NAMALWA (cell line): ENCODE data around the gene ATP2C2.
"Not testable (repeated sequence)": the region's sequence is repeated elsewhere in the genome, so short reads cannot be mapped to it uniquely, and the experiment has no call there.

Experiments used
- DNase-seq: peaks from one replicate; pipeline ENCODE4 v3.0.0-alpha.2; 2015; ENCODE audit warnings: low spot score

Gene ATP2C2

DNA sequence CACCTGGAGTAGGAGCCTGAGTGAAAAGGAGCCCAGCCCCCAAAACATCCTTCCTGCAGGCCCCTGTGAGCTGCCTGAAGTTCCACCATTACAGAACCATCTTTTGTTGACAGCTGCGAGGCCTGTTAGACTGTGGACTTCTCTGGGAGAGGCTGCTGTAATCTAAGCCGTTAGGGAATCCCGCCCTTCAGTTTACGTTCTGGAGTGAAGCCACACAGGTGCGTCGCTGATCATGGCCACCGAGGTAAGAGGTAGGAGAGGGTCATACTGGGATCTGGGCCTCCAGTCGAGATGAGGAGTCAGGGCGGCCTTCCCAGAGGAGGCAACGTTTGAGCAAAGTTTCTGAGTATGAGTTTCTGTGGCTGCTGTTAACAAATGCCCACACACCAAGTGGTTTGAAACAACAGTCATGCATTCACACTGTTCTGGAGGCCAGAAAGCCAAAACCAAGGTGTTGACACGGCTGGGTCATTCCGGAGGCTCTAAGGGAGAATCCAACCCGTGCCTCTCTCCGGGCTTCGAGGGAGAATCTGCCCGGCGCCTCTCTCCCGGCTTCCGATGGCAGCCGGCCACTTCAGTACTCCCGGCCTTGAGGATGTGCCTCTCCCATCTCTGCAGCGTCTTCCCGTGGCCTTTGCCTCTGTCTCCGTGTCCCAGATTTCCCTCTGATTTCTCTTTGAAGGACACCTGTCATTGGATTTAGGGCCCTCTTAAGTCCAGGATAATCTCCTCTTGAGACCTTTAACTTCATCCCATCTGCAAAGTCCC, 26.6 kb upstream of the ATP2C2 start:
- DNase-seq, result no peak

DNA sequence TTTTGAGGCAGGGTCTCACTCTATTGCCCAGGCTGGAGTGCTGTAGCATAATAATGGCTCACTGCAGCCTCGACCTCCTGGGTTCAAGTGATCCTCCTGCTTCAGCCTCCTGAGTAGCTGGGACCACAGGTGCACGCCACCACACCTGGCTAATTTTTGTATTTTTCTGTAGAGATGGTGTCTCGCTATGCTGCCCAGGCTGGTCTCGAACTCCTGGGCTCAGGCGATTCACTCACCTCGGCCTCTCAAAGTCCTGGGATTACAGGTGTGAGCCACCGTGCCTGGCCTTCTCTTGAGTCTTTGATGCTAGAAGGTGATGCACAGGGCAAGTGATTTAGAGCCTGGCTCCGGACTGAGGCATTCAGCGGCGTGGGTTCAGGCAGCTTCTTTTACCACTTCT, 24.5 kb upstream of the ATP2C2 start:
- DNase-seq, result not testable (repeated sequence)

DNA sequence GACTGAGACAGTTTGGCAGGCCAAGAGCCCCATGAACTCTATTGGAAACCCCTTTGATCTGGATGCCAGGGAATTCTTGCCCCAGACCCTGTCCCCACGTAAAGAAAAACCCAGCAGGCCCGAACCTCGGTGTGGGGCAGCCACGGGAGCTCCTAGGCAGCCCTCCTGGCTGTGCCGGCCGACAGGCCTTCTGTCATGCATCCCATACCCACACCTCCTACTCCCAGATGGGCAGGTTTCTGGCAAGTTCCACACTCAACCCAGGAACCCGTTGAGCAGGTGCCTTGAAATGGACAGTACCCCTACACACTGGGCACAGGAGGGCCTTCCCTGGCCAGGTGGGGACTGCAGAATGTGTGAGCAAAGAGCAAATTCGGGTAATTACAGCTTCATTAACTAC, 23.6 kb upstream of the ATP2C2 start:
- no peak for DNase-seq

DNA sequence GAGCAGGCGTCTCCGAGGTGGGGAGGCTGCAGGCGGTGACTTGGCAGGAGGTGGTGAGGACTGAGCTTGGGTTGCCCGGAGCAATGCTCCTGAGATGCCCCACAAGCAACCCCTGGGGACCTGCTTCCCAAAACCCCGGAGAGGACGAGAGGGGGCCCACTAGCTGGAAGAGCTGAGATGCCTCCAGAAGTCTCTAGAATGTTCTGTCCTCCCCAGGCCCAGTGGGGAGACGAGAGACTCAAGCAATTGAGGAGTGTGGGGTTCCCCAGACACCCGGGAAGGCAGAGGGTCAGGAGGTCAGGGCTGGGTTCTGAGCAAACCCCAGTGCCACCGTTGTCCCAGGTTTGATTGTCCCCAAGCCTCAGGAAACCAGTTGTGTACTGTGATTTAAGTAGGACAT, 21.2 kb upstream of the ATP2C2 start:
- no peak for DNase-seq

DNA sequence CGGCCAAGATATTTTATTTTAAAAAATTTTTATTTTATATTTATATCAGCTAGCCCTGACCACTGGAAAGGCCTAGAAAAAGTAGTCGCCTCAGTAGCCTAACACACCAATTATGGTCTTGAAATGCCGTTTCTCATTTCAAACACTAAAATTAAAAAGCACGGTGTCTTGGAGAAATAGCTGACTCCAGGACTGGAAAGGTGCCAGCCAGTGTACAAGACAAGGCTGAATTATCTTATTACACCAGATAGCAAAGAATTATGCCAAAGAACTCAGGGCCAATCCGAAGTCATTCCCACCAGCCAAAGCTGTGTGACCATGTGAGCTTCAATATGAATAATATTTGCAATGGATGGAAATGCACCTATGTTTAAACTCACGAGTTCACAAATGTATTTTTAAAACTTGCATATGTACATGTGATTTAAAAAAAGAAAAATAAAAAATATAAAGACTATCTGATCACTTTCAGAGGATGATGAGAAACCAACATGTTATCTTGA, 19.9 kb upstream of the ATP2C2 start:
- DNase-seq, result no peak

DNA sequence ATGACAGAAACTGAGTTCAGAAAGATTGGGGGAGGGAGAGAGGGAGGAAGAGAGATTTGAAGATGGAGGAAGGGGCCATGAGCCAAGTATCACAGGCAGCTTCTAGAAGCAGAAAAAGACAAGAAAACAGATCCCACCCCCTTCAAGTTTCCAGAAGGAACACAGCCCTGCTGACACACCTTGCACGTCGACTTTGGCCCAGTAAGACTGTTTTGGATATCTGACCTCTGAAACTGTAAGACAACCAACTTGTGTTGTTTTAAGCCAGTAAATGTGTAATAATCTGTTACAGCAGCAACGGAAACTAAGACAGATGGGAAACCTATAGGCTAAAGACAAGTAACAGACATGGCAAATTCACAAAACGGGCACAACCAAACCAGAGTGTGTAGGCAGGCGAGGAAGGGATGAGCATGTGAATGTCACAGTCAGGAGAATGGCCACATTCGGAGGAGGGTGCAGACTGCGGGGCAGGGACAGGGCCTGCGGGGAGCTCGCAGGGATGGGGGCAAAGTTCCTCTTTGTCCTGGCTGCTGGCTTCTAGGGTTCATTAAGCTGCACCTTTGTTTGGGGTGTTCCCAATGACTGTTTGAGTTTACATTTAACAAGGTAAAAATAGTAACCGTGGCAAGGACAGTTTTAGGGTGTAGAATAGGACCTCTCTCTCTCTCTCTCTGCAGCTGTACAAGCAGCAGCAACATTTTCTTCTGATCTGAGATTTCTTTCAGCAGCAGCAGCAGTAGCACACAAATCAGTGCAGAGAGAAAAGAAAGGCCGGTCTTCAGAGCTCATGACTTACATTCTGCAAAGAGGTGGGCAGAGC, 18.3 kb upstream of the ATP2C2 start:
- no peak for DNase-seq

DNA sequence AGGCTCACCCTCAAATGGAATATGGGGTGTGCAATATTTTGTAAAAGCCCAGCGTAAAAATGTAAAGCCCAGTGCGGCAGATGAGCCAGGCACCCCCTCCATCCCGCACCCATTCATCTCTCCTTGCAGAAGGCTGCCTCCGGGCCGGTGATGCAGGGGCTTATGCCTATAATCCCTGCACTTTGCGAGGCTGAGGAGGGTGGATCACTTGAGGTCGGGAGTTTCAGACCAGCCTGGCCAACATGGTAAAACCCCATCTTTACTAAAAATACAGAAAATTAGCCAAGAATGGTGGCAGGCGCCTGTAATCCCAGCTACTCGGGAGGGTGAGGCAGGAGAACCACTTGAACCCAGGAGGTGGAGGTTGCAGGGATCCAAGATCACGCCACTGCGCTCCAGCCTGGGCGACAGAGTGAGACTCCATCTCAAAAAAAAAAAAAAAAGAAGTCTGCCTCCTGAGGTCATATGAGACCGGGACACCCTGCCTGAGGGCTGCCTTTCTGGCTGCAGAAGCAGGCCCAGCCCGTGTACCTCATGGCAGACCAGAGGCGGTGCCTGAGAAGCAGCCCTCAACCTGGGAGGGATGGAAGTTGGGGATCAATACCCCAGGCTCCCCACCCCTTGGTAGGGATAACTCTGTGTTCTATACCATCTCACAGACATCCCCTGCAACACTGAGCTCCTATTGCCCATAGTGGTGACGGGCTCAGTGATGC, 17.5 kb upstream of the ATP2C2 start:
- DNase-seq, result no peak

DNA sequence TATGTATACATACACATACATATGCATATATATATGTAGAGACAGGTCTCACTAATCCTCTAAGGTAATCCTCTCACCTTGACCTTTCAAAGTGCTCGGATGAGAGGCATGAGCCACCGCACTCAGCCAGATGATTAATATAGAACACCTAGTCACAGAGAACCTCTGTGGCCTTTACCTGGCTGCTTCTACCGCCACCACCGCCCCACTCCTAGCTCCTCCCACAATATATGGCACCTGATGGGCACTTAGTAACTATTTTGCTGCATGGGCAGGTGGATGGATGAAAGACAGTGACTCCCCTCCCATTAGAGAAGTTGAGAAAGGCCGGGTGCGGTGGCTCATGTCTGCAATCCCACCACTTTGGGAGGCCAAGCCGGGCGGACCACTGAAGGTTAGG, 16.7 kb upstream of the ATP2C2 start:
- no peak for DNase-seq

DNA sequence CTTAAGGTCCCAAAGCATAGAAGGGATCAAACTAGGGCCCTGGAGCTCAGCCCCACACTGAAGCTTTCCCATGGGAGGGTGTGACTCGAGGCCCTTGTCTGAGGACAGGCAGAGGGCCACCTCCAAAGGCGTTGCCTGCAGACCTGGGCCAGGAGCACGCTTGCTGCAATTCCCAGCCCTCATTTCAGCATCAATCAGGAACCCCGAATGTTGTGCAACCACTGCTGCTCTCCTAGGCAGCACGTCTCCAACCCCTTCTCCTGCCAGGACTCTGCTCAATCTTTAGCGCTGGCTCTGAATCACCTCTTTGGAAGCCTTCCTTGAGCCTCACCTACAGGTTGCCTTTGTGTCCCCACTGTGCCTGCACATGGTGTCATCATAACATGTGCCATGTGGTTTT, 14.0 kb upstream of the ATP2C2 start:
- DNase-seq, result no peak

DNA sequence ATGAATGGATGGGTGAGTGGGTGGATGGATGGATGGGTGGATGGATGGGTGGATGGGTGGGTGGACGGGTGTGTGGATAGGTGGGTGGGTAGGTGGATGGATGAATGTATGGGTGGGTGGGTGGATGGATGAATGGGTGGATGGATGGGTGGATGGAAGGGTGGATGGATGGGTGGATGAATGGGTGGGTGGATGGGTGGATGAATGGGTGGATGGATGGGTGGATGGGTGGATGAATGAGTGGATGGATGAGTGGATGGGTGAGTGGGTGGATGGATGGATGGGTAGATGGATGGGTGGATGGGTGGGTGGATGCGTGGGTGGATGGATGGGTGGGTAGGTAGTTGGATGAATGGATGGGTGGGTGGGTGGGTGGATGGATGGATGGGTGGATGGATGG, 13.2 kb upstream of the ATP2C2 start:
- no peak for DNase-seq

DNA sequence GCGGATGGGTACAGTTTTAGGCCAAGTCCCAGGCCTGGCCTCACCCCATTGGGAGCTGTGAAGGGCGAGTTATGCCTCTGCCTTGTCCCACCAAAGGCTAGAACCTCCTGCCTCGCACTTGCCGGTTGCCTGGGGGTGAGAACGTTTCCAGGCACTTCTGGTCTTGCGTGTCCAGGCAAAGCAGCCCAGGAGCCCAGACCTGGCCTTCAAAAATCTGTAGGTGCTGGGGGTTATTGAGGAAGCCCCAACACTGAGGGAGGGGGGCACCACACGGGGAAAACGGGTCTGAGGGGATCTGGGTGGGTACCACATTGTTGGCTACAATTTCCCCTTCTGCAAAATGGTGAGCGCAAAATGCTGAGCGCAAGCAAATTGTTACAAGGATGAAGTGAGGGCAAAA, 12.2 kb upstream of the ATP2C2 start:
- no peak for DNase-seq

DNA sequence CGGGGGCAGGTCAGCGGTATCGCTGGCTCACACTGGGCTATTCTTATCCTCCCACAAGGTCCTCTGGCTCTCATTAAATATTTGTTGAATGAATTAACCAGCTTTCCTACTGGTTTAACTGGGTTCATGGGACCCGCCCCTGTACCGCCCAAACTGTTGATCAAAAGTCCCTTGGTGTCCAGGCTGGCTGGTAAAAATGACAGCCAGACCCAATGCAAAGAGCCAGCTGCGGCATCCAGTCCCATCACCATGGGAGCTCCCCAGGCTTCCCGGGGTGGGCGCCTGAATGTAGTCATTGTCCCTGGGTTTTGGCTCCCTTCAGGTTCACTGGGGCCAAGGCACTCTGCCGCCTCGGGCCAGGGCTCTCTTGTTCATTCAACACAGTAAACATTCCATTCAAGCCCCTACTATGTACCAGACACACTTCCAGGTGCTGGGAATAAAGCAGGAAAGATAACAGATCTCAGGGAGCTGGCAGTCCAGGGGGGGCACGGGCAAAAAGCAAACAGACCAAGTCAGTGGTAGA, 11.7 kb upstream of the ATP2C2 start:
- no peak for DNase-seq

DNA sequence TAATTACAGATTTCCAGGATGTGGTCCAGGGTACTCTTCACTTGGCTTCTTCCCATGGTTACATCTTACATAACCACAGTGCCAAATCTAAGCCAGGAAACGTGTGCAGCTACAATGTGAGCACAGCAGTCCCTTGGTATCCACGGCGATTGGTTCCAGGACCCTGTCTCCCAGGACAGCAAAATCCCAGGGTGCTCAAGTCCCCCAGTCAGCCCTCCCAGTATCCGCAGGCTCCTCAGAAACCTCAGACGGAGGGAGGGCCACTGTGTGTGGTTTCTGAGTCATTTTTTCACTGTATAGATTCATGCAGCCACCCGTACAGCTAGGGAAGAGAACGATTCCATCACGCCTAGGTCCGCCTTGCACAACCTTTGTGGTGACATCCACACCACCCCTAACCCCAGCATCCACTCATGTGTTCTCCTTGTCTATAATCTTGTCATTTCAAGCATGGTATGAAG, 11.1 kb upstream of the ATP2C2 start:
- DNase-seq, result no peak

DNA sequence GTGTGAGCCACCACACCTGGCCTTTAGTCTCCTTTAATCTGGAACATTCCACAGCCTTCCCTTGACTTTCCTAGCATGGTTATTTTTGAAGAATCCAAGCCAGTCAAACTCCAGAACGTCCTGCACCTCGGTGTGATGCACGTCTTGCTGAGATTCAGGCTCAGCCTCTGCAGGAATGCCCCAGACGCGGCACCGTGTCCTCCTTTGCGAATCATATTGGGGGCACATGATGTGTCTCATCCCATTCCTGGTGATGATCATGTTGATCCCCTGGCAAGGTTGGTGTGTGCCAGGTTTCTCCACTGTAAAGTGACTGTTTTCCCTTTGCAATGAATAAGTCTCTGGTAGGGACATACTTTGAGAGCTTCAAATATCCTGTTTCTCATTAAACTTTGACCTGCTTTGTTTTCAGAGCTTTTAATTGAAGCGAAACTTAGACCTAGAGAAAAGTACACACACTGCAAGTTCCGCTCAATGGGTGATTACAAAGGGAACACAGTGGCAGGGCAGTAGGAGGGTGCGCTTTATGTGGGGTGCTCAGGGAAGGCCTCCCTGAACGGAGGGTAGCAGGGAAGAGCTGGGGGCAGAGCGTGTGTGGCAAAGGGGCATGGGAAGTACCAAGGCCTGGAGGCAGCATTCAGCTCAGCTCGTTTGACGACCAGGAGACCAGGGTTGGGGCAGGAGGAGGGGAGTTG, 9.6 kb upstream of the ATP2C2 start:
- no peak for DNase-seq

DNA sequence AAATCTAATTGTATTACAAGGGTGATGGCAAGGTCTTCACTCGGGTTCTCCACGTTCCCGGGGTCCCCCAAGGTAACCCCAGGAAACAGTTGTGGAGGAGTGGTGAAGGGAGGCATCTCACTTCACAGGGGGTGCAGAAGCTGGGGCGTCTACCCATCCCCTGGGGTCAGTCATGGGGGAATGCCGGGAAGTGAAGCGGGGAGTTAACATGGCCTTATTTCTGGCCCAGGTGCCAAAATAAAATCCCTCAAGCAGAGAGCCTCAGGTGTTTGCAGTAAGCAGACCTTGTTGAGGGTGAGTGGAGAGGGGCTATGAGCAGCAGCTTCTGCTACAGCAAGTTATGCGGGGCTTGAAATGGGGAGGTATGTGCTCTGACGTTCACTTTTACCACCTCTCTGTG, 9.0 kb upstream of the ATP2C2 start:
- no peak for DNase-seq

DNA sequence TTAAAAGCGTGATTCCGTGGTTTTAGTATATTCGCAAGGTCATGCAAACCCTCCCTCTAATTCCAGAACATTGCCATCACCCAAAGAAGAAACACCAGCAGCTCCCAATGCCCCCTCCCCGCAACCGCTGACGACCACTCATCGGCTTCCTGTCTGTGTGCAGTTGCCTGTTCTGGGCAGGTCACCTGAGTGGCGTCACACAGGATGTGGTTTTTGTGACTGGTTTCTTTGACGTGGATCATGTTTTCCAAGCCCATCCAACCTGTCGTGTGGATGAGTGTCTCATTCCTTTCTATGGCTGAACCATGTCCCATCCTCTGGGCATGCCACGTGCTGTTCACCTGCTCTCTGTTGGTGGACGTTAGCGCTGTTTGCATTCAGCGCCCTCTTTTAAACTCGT, 8.2 kb upstream of the ATP2C2 start:
- DNase-seq, result no peak

DNA sequence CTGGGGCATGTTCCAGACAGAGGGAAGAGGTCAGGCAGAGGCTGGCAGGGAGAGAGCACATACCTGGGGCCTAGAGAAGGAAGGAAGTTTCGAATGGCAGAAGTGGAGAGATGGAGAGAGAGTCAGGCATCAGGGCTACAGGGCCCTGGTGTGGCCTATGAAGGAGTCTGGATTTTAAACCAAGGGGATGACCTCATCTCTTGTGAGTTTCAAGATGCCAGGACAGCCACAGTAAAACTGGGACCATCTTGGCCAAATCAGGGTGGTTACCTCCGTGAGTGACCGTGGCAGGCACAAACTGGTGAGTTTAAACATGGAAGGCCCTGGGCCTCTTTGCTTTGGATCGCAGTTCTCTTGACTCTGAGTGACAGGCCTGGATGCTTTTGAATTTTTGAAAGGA, 7.6 kb upstream of the ATP2C2 start:
- no peak for DNase-seq

DNA sequence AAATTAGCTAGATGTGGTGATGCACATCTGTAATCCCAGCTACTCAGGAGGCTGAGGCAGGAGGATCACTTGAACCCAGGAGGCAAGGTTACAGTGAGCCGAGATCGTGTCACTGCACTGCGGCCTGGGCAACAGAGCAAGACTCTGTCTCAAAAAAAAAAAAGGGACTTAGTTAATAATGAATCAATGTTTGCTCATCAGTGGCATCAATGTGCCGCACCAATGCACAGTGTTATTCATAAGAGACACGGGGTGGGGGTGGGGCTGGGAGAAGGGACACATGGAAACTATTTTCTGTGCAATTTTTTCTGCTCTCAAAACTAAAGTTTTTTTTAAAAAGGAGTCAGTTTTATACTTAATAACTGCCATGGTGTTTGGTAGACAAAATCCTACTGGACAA, 6.8 kb upstream of the ATP2C2 start:
- no peak for DNase-seq

DNA sequence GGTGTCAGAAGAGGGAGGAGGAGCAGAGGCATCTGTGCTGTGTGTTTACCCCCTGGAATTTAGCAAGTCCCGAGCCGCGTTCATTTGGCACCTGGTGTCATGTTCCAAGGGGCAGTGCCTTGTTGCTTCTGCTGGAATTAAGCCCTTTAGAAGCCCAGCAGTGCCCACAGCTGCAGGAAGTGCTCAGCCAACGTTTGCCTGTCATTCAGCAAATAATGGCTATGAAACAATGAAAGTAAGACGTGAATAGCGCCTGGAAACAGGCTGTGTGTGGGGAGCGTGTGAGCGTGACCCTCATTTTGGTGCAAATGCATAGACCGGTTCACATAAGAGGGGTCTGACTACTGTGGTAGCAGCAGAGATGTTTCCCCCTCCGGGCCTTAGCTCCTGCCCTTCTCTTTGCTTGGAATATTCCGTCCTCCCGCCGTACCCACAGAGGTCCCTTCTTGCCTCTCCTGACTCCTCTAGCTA, 5.8 kb upstream of the ATP2C2 start:
- no peak for DNase-seq

DNA sequence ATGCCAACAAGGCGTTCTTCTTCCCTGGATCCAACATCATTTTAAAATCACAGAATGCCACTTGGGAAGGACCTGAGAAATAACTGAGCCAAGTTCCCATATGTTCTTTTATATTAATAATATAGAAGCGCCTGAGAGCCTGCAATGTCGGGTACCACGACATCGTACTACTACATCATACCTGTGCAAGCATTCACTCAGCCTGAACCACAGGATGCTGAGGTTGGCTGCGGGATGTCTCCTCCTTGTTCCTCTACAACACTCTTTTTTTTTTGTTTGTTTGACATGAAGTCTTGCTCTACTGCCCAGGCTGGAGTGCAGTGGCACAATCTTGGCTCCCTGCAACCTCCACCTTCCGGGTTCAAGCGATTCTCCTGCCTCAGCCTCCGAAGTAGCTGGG, 2.1 kb upstream of the ATP2C2 start:
- no peak for DNase-seq

DNA sequence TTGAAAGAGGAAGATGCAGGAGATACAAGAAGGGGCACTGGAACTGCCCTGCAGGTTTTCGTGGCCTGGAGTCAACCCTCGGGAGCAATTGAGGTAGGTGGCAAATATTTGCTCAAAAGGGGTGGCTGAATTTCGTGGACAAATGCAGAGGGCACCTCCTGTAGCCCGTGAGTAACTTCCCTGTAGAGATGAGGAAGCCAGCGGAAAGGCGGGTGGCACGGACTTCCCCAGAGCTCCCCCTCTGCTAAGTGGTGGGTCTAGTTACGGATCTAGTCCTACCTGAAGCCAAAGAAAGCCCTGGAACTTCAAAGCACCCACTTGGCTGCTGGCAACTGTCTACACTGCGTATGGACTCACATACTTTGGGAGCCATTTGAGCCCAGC, 1.0 kb upstream of the ATP2C2 start:
- no peak for DNase-seq
